ENCODE data around the gene MRGPRX4. TPM values are rescaled to one million over a fixed set of nuclear protein-coding genes. Genes with fewer than 3 reads are reported as not detected.
"Not testable (repeated sequence)": the region's sequence is repeated elsewhere in the genome, so short reads cannot be mapped to it uniquely, and the experiment has no call there.

MRGPRX4 gene
- total RNA-seq = not detected

DNA sequence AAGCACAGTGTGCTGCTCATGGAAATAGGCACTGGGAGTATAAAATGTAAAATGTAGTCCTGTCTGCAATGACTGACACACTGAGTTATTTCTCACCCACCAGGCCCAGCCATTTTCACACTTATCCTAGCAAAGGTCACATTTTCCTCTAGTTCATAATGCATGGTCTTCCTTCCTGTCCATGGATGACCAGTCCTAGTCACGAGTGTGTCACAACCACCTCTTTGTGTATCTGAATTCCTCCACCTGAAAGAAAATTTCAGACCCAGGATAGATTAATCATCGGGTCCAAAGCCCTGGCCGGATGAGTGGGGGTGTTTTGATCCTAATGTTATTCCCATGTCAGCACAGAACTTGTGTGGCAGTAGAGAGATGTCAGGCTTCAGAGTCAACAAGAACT lies at the start of gene MRGPRX4:
Gene MRGPRX4 (plus strand): TSS at position 172 of the 400 bp plus-strand sequence. CDS start 420 bp downstream, outside the sequence.
- POLR2A ChIA-PET = no interaction called here
- CTCF ChIA-PET = no interaction called here

GRCh38 chr11:18131115-18131514 lies 41.5 kb upstream of the MRGPRX4 start:
- POLR2A ChIA-PET, CTCF ChIA-PET: not testable (repeated sequence)

GRCh38 chr11:18132341-18132740 lies 40.3 kb upstream of the MRGPRX4 start, which contains the start of gene MRGPRX3:
Gene MRGPRX3 (plus strand): TSS chr11:18132571. CDS start chr11:18137203, 4,632 bp downstream.
- ChIA-PET POLR2A (no interaction called here), CTCF (no interaction called here)

GRCh38 chr11:18135308-18135707 lies 37.3 kb upstream of the MRGPRX4 start:
- ChIA-PET POLR2A (no interaction called here), CTCF (no interaction called here)

DNA sequence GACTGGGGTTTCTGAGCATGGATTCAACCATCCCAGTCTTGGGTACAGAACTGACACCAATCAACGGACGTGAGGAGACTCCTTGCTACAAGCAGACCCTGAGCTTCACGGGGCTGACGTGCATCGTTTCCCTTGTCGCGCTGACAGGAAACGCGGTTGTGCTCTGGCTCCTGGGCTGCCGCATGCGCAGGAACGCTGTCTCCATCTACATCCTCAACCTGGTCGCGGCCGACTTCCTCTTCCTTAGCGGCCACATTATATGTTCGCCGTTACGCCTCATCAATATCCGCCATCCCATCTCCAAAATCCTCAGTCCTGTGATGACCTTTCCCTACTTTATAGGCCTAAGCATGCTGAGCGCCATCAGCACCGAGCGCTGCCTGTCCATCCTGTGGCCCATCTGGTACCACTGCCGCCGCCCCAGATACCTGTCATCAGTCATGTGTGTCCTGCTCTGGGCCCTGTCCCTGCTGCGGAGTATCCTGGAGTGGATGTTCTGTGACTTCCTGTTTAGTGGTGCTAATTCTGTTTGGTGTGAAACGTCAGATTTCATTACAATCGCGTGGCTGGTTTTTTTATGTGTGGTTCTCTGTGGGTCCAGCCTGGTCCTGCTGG lies 35.3 kb upstream of the MRGPRX4 start:
- POLR2A ChIA-PET = no interaction called here
- CTCF ChIA-PET = no interaction called here

GRCh38 chr11:18140145-18140544 lies 32.5 kb upstream of the MRGPRX4 start:
- POLR2A ChIA-PET = no interaction called here
- CTCF ChIA-PET = no interaction called here

GRCh38 chr11:18144243-18144642 lies 28.4 kb upstream of the MRGPRX4 start:
- POLR2A ChIA-PET = no interaction called here
- CTCF ChIA-PET = no interaction called here

GRCh38 chr11:18145025-18145424 lies 27.6 kb upstream of the MRGPRX4 start:
- ChIA-PET POLR2A (no interaction called here), CTCF (no interaction called here)

DNA sequence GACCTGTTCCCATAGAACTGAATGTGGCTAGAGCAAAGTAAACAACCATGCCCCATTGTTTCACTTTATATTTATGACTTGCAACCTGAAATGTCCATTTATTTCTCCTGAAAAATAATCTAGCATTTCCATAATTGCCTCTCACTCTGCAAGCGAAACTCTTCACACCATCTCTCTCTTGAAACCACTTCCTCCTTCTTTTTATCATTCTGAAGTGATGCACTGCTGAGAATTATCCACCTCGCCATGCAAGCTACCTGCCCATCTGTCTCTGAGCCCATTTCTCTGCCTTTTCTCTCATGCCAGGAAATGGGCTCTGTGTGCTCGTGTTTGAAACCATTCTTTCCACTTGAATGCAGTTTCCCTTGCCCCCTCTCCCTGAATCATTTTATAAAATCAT lies 26.8 kb upstream of the MRGPRX4 start:
- CTCF ChIA-PET = no interaction called here
- POLR2A ChIA-PET = no interaction called here

DNA sequence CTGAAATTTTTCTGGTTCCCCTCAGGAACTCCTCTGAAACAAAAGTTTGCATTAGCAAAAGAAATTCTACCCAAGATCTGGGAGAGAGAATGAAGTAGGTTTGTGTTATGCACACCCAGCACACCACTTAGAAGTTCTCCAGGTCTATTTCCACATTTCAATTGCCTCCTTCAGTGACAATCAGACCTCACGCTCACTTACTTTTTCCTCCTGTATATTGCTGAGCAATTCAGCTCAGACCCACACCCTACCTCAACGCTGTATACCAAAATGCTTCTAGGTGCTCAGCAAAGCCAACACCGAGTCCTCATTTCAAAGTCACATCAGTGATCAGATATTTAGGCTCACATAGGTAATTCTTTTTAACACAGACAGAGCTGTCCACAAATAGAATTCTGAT lies 21.1 kb upstream of the MRGPRX4 start:
- POLR2A ChIA-PET = no interaction called here
- CTCF ChIA-PET = no interaction called here

DNA sequence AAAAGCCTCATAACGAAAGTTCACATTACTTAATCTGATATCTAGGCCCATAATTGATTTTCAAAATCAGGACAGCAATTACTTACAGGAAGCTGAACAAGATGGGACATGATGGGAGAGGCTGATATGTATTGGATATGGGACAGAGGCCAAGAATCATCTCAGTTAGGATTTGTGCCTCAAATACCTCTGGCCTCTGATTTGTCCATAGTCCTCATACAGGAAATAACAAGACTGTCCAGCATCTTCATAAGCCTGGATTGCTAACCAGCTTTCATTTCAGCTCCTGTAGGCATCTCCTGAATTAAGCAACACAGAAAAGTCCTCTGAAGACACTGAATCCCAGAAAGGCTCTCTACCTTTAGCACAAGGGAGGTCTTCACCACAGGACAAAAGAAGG lies 4.3 kb upstream of the MRGPRX4 start:
- CTCF ChIA-PET = no interaction called here
- POLR2A ChIA-PET = no interaction called here

DNA sequence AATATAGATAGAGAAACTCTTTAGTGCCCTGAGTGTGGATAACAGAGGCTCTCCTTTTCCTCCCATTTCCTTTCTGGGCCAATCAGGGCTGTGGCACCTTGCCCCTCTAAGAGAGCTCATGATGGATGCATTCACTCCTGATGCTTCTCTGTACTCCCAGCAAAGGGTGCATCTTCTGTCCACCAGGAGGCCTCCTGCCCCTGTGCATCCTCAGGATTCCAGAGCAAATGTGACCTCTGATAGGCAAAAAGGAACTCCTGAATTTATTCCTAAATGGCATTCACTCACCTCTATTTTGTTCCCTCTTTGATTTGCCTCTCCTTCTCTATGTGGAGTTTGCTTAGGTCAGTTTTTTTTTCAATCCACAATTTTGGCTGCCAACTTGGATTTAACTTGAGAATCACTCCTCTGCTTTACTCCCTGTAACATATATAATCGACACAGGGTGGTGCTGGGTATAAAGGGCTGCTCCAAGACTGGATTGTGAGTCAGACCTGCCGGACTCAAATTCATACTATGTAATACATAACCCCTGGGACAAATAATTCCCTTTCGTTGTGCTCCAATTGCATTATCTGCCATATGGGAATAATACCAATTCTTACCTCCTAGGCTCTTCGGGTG lies 1.1 kb upstream of the MRGPRX4 start:
- ChIA-PET CTCF (no interaction called here), POLR2A (no interaction called here)

DNA sequence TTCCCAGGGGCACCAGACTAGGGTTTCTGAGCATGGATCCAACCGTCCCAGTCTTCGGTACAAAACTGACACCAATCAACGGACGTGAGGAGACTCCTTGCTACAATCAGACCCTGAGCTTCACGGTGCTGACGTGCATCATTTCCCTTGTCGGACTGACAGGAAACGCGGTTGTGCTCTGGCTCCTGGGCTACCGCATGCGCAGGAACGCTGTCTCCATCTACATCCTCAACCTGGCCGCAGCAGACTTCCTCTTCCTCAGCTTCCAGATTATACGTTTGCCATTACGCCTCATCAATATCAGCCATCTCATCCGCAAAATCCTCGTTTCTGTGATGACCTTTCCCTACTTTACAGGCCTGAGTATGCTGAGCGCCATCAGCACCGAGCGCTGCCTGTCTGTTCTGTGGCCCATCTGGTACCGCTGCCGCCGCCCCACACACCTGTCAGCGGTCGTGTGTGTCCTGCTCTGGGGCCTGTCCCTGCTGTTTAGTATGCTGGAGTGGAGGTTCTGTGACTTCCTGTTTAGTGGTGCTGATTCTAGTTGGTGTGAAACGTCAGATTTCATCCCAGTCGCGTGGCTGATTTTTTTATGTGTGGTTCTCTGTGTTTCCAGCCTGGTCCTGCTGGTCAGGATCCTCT lies 709 bp downstream of the MRGPRX4 start:
- CTCF ChIA-PET = no interaction called here
- POLR2A ChIA-PET = no interaction called here

DNA sequence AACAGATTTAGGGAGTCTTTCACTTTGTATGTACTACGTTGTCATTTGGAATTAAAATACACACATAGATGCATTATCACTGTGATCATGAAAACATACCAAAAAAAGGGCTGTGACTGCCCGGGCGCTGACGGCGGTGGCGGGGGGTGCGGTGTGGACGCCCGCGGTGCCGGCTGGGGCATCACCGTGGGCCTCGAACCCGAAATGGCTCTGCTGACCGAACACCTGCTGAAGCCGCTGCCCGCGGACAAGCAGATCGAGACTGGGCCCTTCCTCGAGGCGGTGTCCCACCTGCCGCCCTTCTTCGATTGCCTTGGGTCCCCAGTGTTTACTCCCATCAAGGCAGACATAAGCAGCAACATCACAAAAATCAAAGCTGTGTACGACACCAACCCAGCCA lies 16.2 kb downstream of the MRGPRX4 start:
- CTCF ChIA-PET = no interaction called here
- POLR2A ChIA-PET = no interaction called here

DNA sequence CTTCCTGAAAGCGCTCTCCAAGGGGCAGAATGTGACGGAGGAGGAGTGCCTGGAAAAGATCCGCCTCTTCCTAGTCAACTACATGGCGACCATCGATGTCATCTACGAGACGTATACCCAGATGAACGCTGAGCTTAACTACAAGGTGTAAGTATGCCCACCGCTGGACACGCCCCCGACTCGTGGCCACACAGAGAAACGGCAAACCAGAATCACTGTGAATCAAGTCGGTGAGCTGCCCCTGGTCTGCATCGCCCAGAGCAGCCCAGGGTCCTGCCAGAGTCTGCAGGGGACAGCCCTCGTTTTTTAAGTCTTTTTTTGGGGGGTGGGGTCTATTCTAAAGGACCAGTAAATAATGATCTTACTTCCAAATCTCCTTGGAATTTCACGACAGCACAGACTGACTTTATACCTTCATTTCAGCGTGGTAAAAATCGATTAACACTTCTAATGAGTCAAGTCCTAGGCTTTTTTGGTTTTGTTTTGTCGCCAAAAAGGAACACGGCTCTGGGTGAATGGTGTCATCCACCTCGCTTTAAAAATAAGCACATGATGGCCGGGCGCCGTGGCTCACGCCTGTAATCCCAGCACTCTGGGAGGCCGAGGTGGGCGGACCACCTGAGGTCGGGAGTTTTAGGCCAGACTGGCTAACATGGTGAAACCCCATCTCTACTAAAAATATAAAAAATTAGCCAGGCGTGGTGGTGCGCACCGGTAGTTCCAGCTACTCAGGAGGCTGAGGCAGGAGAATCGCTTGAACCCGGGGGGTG lies 17.0 kb downstream of the MRGPRX4 start:
- POLR2A ChIA-PET = not testable (repeated sequence)
- CTCF ChIA-PET = interaction anchor here (0.7 kb wide), 1 partner anchor 171 kb away, joined by 3 read pairs; no protein-coding TSS in a partner anchor

GRCh38 chr11:18191376-18191775 lies 18.7 kb downstream of the MRGPRX4 start:
- CTCF ChIA-PET = interaction anchor here (1.2 kb wide), 1 partner anchor 10 kb away, joined by 4 read pairs; no protein-coding TSS in a partner anchor
- POLR2A ChIA-PET = no interaction called here

GRCh38 chr11:18193010-18193409 lies 20.4 kb downstream of the MRGPRX4 start:
- ChIA-PET CTCF (no interaction called here), POLR2A (no interaction called here)

DNA sequence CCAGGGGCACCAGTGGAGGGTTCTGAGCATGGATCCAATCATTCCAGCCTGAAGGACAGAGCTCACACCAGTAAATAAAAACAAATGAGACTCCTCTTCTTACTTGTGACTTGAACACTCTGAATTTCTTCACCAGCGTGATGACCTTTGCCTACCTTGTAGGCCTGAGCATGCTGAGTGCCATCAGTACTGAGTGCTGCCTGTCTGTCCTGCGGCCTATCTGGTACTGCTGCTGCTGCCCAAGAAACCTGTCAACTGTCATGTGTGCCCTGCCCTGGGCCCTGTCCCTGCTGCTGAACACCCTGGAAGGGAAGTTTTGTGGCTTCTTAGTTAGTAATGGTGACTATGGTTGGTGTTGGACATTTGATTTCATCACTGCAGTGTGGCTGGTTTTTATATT lies 23.9 kb downstream of the MRGPRX4 start:
- ChIA-PET POLR2A (no interaction called here), CTCF (no interaction called here)

- CTCF ChIA-PET = interaction anchor here (0.7 kb wide), 1 partner anchor 104 kb away, joined by 4 read pairs; no protein-coding TSS in a partner anchor
- POLR2A ChIA-PET = not testable (repeated sequence)
Observed at GRCh38 chr11:18197738-18198137, 25.1 kb downstream of the MRGPRX4 start.

- ChIA-PET CTCF (interaction anchor here (0.6 to 1.4 kb wide), 3 partner anchors 21 to 88 kb away, joined by 3 to 11 read pairs (median 3); no protein-coding TSS in a partner anchor), POLR2A (no interaction called here)
Observed at GRCh38 chr11:18203723-18204122, 31.1 kb downstream of the MRGPRX4 start.

GRCh38 chr11:18204220-18204619 lies 31.6 kb downstream of the MRGPRX4 start:
- CTCF ChIA-PET = interaction anchor here (1.4 kb wide), 1 partner anchor 89 kb away, joined by 11 read pairs; no protein-coding TSS in a partner anchor
- POLR2A ChIA-PET = no interaction called here

Data from activated CD8-positive, alpha-beta memory T cell treated with anti-CD3 and anti-CD28 coated beads for 36 hours (primary cell).